AG09319 (cell line): ENCODE results near the gene ANO1.

ENCODE experiments used
- DNase-seq: peaks from one replicate; pipeline ENCODE4 v3.0.0-alpha.2; 2010; ENCODE audit warnings: low read depth; ENCODE audit errors: extremely low read depth
- TF ChIP-seq, protein P1 (sequence below): IDR thresholded peaks from 2 replicates; pipeline ENCODE4 v1.5.1; 2011; ENCODE audit warnings: low read depth, mild to moderate bottlenecking, inconsistent platforms, low read length, moderate library complexity

Gene ANO1

DNA sequence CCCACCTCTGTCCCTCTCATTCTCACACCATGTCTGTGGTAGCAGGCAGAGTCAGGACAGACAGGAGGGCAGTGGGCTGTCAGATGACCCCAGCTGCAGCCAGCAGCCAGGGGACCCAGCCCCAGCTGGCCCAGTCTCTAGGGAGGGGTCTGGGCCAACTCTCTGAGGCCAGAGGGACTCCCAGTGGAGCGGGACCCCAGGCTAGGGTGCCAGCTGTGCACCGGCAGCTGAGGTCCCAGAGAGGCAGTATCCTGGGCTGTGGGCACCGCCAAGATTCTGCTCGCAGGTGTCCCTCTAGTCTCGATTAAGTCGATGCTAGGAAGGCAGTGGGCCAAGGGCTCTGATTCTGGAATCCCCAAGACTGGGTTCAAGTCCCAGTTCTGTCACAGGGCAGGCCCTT is 108.3 kb downstream of the ANO1 start:
- DNase-seq: no peak
- TF ChIP-seq, protein P1, sequence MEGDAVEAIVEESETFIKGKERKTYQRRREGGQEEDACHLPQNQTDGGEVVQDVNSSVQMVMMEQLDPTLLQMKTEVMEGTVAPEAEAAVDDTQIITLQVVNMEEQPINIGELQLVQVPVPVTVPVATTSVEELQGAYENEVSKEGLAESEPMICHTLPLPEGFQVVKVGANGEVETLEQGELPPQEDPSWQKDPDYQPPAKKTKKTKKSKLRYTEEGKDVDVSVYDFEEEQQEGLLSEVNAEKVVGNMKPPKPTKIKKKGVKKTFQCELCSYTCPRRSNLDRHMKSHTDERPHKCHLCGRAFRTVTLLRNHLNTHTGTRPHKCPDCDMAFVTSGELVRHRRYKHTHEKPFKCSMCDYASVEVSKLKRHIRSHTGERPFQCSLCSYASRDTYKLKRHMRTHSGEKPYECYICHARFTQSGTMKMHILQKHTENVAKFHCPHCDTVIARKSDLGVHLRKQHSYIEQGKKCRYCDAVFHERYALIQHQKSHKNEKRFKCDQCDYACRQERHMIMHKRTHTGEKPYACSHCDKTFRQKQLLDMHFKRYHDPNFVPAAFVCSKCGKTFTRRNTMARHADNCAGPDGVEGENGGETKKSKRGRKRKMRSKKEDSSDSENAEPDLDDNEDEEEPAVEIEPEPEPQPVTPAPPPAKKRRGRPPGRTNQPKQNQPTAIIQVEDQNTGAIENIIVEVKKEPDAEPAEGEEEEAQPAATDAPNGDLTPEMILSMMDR: no peak

GRCh38 chr11:70186936-70187335 is 108.8 kb downstream of the ANO1 start:
- TF ChIP-seq, protein P1: no peak
- DNase-seq: no peak

- no peak for DNase-seq
- TF ChIP-seq, protein P1: no peak
These were observed 109.7 kb downstream of the ANO1 start for GRCh38 chr11:70187771-70188170.

DNA sequence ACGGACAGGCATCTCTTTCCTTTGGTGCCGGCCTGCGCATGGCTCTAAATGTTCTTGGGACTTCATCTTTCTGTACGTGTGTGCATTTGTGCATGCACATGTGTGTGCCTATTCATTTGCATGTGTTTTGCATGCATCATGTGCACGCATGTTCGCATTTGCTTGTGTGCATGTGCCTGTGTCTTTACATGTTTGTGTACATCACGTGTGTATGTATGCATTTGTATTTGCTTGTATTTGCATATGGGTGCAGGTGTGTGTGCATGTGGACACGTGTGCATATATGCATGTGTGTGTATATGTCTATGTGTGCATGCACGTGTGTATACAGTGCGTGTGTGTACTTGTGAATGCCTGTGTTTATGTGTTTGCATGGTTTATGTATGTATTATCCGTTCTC is 111.5 kb downstream of the ANO1 start:
- no peak for DNase-seq
- TF ChIP-seq, protein P1: no peak

GRCh38 chr11:70191495-70192140 is 113.5 kb downstream of the ANO1 start:
- no peak for DNase-seq
- TF ChIP-seq, protein P1: peak; percentile 88

- TF ChIP-seq, protein P1: no peak
- no peak for DNase-seq
These were observed 114.7 kb downstream of the ANO1 start for GRCh38 chr11:70192666-70193410.
